SK-N-SH (cell line): Measurements from ENCODE around the gene PPM1E. TPM values are rescaled to one million over a fixed set of nuclear protein-coding genes. Genes with fewer than 3 reads are reported as not detected.

Experiments
- CTCF ChIA-PET: fragments of 300-600, 350-600 bp; formaldehyde crosslinking; extraction: SDS; loops from one replicate; lab custom pipeline; 2021; lab: Yijun Ruan, JAX
- POLR2A ChIA-PET: fragments of 350-600 bp; sonication (Branson Sonifier 250); formaldehyde crosslinking; extraction: SDS; loops from one replicate; lab custom pipeline; 2020; ENCODE audit warnings: antibody characterized with exemption, inconsistent platforms; lab: Yijun Ruan, JAX
- DNase-seq: peaks from one replicate; pipeline ENCODE4 v3.0.0; 2012
- H2AFZ ChIP-seq: fragments of 200-600 bp; sonication (generic); 2 replicates; pipeline ENCODE4 v1.8.1; 2016; ENCODE audit warnings: antibody characterized with exemption, mild to moderate bottlenecking, low read depth
- H3F3A ChIP-seq: fragments of 200-600 bp; sonication (generic); replicated peaks from 2 replicates; pipeline ENCODE3; 2016; ENCODE audit warnings: antibody characterized with exemption, mild to moderate bottlenecking; ENCODE audit not compliant: insufficient read depth
- H3K27ac ChIP-seq, 2 experiments: fragments of 200-500 bp in 1 of 2; fragments of 200-600 bp in 1 of 2; sonication (Bioruptor generic) in 1 of 2; sonication (generic), shearing (Covaris generic) in 1 of 2; 2 replicates each; pipeline versions ENCODE4 v1.5.1 to v1.6.1; 2014 to 2016; ENCODE audit warnings: low read depth in 2 of 2, inconsistent platforms in 1 of 2, low read length in 1 of 2, mild to moderate bottlenecking in 1 of 2, mixed read lengths in 1 of 2
- H3K27me3 ChIP-seq: fragments of 200-600 bp; sonication (generic), shearing (Covaris generic); 2 replicates; pipeline ENCODE4 v1.6.1; 2016; ENCODE audit warnings: mixed run types; ENCODE audit not compliant: insufficient read depth
- H3K36me3 ChIP-seq, 2 experiments: fragments of 200-500 bp in 1 of 2; fragments of 200-600 bp in 1 of 2; sonication (Bioruptor generic) in 1 of 2; sonication (generic) in 1 of 2; replicated peaks in 1 of 2; 2 replicates each; pipeline versions ENCODE3 to v1.5.1; 2014 to 2016; ENCODE audit warnings: low read length in 1 of 2, mild to moderate bottlenecking in 1 of 2; ENCODE audit not compliant: insufficient read depth in 2 of 2, control insufficient read depth in 1 of 2
- H3K4me1 ChIP-seq, 2 experiments: fragments of 200-500 bp in 1 of 2; fragments of 200-600 bp in 1 of 2; sonication (Bioruptor generic) in 1 of 2; sonication (generic), shearing (Covaris generic) in 1 of 2; 2 replicates each; pipeline versions ENCODE4 v1.5.1 to v1.6.1; 2014 to 2016; ENCODE audit warnings: low read depth in 1 of 2, low read length in 1 of 2, mixed run types in 1 of 2; ENCODE audit not compliant: insufficient read depth in 2 of 2, control insufficient read depth in 1 of 2
- H3K4me2 ChIP-seq: fragments of 200-600 bp; sonication (generic), shearing (Covaris generic); 2 replicates; pipeline ENCODE4 v1.6.1; 2017; ENCODE audit warnings: mixed run types
- H3K4me3 ChIP-seq, 2 experiments: fragments of 200-500 bp in 1 of 2; fragments of 200-600 bp in 1 of 2; sonication (Bioruptor generic) in 1 of 2; sonication (generic), shearing (Covaris generic) in 1 of 2; 2 replicates each; pipeline versions ENCODE4 v1.5.1 to v1.8.1; 2014 to 2016; ENCODE audit warnings: low read depth in 2 of 2, inconsistent platforms in 1 of 2, low read length in 1 of 2, mild to moderate bottlenecking in 1 of 2, mixed read lengths in 1 of 2, moderate library complexity in 1 of 2
- H3K79me2 ChIP-seq: fragments of 200-600 bp; sonication (generic); 2 replicates; pipeline ENCODE4 v1.8.1; 2017; ENCODE audit warnings: mild to moderate bottlenecking; ENCODE audit not compliant: insufficient read depth
- H3K9ac ChIP-seq: fragments of 200-600 bp; sonication (generic); 2 replicates; pipeline ENCODE4 v1.6.1; 2017; ENCODE audit warnings: mixed run types
- H3K9me2 ChIP-seq: fragments of 200-600 bp; sonication (generic); 2 replicates; pipeline ENCODE4 v1.6.1; 2017; ENCODE audit warnings: mixed run types
- H3K9me3 ChIP-seq: fragments of 200-600 bp; sonication (generic); 2 replicates; pipeline ENCODE4 v1.6.1; 2017; ENCODE audit warnings: mixed run types, mild to moderate bottlenecking, moderate library complexity
- H4K20me1 ChIP-seq: fragments of 200-600 bp; sonication (generic); 2 replicates; pipeline ENCODE4 v1.6.1; 2017; ENCODE audit warnings: mild to moderate bottlenecking, mixed run types; ENCODE audit not compliant: insufficient read depth
- CHD2 ChIP-seq: fragments of 150-350 bp; IDR thresholded peaks from 2 replicates; pipeline ENCODE4 v1.6.1; 2018; ENCODE audit warnings: low read length; ENCODE audit not compliant: partially characterized antibody
- ELF1 ChIP-seq: IDR thresholded peaks from 2 replicates; pipeline ENCODE4 v1.4.0; 2012
- EP300 ChIP-seq, 2 experiments: IDR thresholded peaks; 2 replicates each; pipeline versions ENCODE4 v1.4.0 to v1.6.1; 2012; ENCODE audit warnings: borderline replicate concordance in 1 of 2, low read depth in 1 of 2, low read length in 1 of 2
- FOXJ3 ChIP-seq: sonication (generic); formaldehyde crosslinking; IDR thresholded peaks from 2 replicates; pipeline ENCODE4 v1.5.1; 2020; ENCODE audit warnings: mild to moderate bottlenecking, missing genetic modification reagents
- FOXM1 ChIP-seq: IDR thresholded peaks from 2 replicates; pipeline ENCODE4 v1.4.0; 2012; ENCODE audit warnings: low read depth, mild to moderate bottlenecking
- GABPA ChIP-seq: IDR thresholded peaks from 2 replicates; pipeline ENCODE4 v1.4.0; 2012; ENCODE audit warnings: low read depth, mild to moderate bottlenecking
- GATA2 ChIP-seq: sonication (generic); formaldehyde crosslinking; IDR thresholded peaks from 2 replicates; pipeline ENCODE4 v1.5.0; 2020; ENCODE audit warnings: mild to moderate bottlenecking, missing genetic modification reagents
- NFIC ChIP-seq: IDR thresholded peaks from 2 replicates; pipeline ENCODE4 v1.4.0; 2012; ENCODE audit warnings: borderline replicate concordance
- NRF1 ChIP-seq: IDR thresholded peaks from 2 replicates; pipeline ENCODE4 v1.6.1; 2012; ENCODE audit warnings: low read depth, mild to moderate bottlenecking, low read length
- POLR2AphosphoS5 ChIP-seq: IDR thresholded peaks from 2 replicates; pipeline ENCODE4 v1.6.1; 2012; ENCODE audit warnings: low read depth, low read length
- RAD21 ChIP-seq: IDR thresholded peaks from 2 replicates; pipeline ENCODE4 v1.6.1; 2012; ENCODE audit warnings: mild to moderate bottlenecking, low read length
- RXRA ChIP-seq: IDR thresholded peaks from 2 replicates; pipeline ENCODE4 v1.4.0; 2012; ENCODE audit warnings: low read depth, mild to moderate bottlenecking, borderline replicate concordance
- TEAD4 ChIP-seq: IDR thresholded peaks from 2 replicates; pipeline ENCODE4 v1.4.0; 2012; ENCODE audit warnings: mild to moderate bottlenecking, borderline replicate concordance; ENCODE audit not compliant: insufficient read depth
- polyA plus RNA-seq, 3 experiments: library from polyadenylated mRNA; depleted of rRNA; stranded (reverse); fragments of >200 nt; gene quantifications; 2 replicates each; pipeline ENCODE4 v1.2.3, GENCODE V29; 2012
- TF ChIP-seq, protein P1 (sequence below): IDR thresholded peaks from 2 replicates; pipeline ENCODE4 v1.4.0; 2012; ENCODE audit warnings: low read depth, borderline replicate concordance
- TF ChIP-seq, protein P2 (sequence below): IDR thresholded peaks from 2 replicates; pipeline ENCODE4 v1.6.1; 2012; ENCODE audit warnings: mild to moderate bottlenecking, low read depth, low read length, moderate library complexity
- TF ChIP-seq, protein P3 (sequence below): IDR thresholded peaks from 2 replicates; pipeline ENCODE4; 2012
- TF ChIP-seq, protein P4 (sequence below): IDR thresholded peaks from 2 replicates; pipeline ENCODE4 v1.4.0; 2012; ENCODE audit warnings: low read depth, borderline replicate concordance
- TF ChIP-seq, protein P5 (sequence below): fragments of 200-600 bp; sonication (generic); IDR thresholded peaks from 2 replicates; pipeline ENCODE4 v1.6.1; 2017; ENCODE audit warnings: antibody characterized with exemption, mild to moderate bottlenecking, moderate library complexity

Gene PPM1E
- polyA plus RNA-seq, 1 of the 3 experiments (the other 2 are of a cell fraction) = 0.08 TPM

DNA sequence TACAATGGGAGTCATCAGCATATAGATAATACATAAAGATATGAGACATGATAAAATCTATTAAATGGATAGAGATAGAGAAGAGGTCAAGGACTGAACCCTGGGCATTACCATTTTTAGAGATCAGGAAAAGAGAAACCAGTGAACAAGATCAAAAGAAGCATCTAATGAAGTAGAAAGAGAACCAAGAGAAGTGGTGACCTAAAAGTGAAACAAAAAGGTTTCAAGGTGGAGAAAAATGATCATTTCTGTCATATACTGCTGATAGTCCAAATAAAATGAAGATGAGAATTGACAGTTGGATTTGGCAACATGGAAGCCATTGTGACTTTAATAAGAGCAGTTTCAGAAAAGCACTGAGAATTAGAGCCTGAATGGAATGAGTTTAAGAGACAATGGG is 165.1 kb downstream of the PPM1E start:
- no peak overlapping the region for H3K4me2 ChIP-seq
- no peaks in the 10 kb centered on the region for H3K9me2 ChIP-seq
- H3K4me3 ChIP-seq = no peak overlapping the region
- H3K27me3 ChIP-seq = no peaks in the 10 kb centered on the region
- TF ChIP-seq FOXJ3 (CRISPR knock-in tag) = no peak
- TF ChIP-seq, protein P1, sequence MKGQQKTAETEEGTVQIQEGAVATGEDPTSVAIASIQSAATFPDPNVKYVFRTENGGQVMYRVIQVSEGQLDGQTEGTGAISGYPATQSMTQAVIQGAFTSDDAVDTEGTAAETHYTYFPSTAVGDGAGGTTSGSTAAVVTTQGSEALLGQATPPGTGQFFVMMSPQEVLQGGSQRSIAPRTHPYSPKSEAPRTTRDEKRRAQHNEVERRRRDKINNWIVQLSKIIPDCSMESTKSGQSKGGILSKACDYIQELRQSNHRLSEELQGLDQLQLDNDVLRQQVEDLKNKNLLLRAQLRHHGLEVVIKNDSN = no peak
- TF ChIP-seq RXRA = no peak
- TF ChIP-seq FOXM1 = no peak
- TF ChIP-seq, protein P2, sequence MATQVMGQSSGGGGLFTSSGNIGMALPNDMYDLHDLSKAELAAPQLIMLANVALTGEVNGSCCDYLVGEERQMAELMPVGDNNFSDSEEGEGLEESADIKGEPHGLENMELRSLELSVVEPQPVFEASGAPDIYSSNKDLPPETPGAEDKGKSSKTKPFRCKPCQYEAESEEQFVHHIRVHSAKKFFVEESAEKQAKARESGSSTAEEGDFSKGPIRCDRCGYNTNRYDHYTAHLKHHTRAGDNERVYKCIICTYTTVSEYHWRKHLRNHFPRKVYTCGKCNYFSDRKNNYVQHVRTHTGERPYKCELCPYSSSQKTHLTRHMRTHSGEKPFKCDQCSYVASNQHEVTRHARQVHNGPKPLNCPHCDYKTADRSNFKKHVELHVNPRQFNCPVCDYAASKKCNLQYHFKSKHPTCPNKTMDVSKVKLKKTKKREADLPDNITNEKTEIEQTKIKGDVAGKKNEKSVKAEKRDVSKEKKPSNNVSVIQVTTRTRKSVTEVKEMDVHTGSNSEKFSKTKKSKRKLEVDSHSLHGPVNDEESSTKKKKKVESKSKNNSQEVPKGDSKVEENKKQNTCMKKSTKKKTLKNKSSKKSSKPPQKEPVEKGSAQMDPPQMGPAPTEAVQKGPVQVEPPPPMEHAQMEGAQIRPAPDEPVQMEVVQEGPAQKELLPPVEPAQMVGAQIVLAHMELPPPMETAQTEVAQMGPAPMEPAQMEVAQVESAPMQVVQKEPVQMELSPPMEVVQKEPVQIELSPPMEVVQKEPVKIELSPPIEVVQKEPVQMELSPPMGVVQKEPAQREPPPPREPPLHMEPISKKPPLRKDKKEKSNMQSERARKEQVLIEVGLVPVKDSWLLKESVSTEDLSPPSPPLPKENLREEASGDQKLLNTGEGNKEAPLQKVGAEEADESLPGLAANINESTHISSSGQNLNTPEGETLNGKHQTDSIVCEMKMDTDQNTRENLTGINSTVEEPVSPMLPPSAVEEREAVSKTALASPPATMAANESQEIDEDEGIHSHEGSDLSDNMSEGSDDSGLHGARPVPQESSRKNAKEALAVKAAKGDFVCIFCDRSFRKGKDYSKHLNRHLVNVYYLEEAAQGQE = no peak
- TF ChIP-seq POLR2AphosphoS5 = no peak
- no peak for TF ChIP-seq TEAD4
- TF ChIP-seq EP300 (IDR thresholded peaks at IDR 0.05; ENCODE audit: borderline replicate concordance in 1 of 2, low read depth in 1 of 2, low read length in 1 of 2) = no peak
- TF ChIP-seq GABPA = no peak
- TF ChIP-seq ELF1 = no peak
- TF ChIP-seq CHD2 = no peak
- no peak for TF ChIP-seq NFIC
- TF ChIP-seq RAD21 = no peak
- TF ChIP-seq, protein P3, sequence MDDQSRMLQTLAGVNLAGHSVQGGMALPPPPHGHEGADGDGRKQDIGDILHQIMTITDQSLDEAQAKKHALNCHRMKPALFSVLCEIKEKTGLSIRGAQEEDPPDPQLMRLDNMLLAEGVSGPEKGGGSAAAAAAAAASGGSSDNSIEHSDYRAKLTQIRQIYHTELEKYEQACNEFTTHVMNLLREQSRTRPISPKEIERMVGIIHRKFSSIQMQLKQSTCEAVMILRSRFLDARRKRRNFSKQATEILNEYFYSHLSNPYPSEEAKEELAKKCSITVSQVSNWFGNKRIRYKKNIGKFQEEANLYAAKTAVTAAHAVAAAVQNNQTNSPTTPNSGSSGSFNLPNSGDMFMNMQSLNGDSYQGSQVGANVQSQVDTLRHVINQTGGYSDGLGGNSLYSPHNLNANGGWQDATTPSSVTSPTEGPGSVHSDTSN = no peak
- TF ChIP-seq, protein P4, sequence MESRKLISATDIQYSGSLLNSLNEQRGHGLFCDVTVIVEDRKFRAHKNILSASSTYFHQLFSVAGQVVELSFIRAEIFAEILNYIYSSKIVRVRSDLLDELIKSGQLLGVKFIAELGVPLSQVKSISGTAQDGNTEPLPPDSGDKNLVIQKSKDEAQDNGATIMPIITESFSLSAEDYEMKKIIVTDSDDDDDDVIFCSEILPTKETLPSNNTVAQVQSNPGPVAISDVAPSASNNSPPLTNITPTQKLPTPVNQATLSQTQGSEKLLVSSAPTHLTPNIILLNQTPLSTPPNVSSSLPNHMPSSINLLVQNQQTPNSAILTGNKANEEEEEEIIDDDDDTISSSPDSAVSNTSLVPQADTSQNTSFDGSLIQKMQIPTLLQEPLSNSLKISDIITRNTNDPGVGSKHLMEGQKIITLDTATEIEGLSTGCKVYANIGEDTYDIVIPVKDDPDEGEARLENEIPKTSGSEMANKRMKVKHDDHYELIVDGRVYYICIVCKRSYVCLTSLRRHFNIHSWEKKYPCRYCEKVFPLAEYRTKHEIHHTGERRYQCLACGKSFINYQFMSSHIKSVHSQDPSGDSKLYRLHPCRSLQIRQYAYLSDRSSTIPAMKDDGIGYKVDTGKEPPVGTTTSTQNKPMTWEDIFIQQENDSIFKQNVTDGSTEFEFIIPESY = no peak
- TF ChIP-seq NRF1 = no peak
- TF ChIP-seq GATA2 (CRISPR knock-in tag) = no peak
- TF ChIP-seq, protein P5, sequence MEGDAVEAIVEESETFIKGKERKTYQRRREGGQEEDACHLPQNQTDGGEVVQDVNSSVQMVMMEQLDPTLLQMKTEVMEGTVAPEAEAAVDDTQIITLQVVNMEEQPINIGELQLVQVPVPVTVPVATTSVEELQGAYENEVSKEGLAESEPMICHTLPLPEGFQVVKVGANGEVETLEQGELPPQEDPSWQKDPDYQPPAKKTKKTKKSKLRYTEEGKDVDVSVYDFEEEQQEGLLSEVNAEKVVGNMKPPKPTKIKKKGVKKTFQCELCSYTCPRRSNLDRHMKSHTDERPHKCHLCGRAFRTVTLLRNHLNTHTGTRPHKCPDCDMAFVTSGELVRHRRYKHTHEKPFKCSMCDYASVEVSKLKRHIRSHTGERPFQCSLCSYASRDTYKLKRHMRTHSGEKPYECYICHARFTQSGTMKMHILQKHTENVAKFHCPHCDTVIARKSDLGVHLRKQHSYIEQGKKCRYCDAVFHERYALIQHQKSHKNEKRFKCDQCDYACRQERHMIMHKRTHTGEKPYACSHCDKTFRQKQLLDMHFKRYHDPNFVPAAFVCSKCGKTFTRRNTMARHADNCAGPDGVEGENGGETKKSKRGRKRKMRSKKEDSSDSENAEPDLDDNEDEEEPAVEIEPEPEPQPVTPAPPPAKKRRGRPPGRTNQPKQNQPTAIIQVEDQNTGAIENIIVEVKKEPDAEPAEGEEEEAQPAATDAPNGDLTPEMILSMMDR = no peak
- H3K9me3 ChIP-seq = no peaks in the 10 kb centered on the region
- CTCF ChIA-PET = no interaction called here
- no peak for DNase-seq
- H3K27ac ChIP-seq = no peak overlapping the region
- H4K20me1 ChIP-seq = no peaks in the 10 kb centered on the region
- POLR2A ChIA-PET = no interaction called here
- no peaks in the 10 kb centered on the region for H3F3A ChIP-seq
- no peaks in the 10 kb centered on the region for H3K36me3 ChIP-seq
- H3K9ac ChIP-seq = no peak overlapping the region
- H2AFZ ChIP-seq = no peak overlapping the region
- no peaks in the 10 kb centered on the region for H3K4me1 ChIP-seq
- no peaks in the 10 kb centered on the region for H3K79me2 ChIP-seq
